Kidney epithelial cell (primary cell): ENCODE results near the gene KIF21A. TPM values are rescaled to one million over a fixed set of nuclear protein-coding genes. Genes with fewer than 3 reads are reported as not detected.

Experiments used
- DNase-seq: peaks from one replicate; pipeline ENCODE4 v3.0.0-alpha.2; 2010; ENCODE audit warnings: low read depth
- H3K27me3 ChIP-seq: 2 replicates; pipeline ENCODE4 v1.6.0; 2011; ENCODE audit warnings: low read length; ENCODE audit not compliant: control insufficient read depth, insufficient read depth
- H3K36me3 ChIP-seq: 2 replicates; pipeline ENCODE4 v1.5.1; 2011; ENCODE audit warnings: low read length; ENCODE audit not compliant: control insufficient read depth, insufficient read depth
- H3K4me3 ChIP-seq: 2 replicates; pipeline ENCODE4 v1.5.1; 2011; ENCODE audit warnings: low read depth, mild to moderate bottlenecking, control low read depth, low read length
- CTCF ChIP-seq: IDR thresholded peaks from 2 replicates; pipeline ENCODE4 v1.5.1; 2011; ENCODE audit warnings: mild to moderate bottlenecking, moderate library complexity, low read length, control low read depth, inconsistent platforms; ENCODE audit not compliant: insufficient read depth, poor library complexity, severe bottlenecking
- total RNA-seq: library from RNA; depleted of rRNA; stranded (reverse); fragments of >200 nt; gene quantifications from 2 replicates; pipeline ENCODE4 v1.2.3, GENCODE V29; 2015

Gene KIF21A
- total RNA-seq, 1 donor from 2014 or later: 17.8 TPM

- Histone ChIP-seq H3K27me3 (no peaks in the 10 kb centered on the region), H3K36me3 (no peaks in the 10 kb centered on the region), H3K4me3 (no peak overlapping the region)
- DNase-seq: no peak
- no peak for TF ChIP-seq CTCF
These were observed 16.1 kb upstream of the KIF21A start for GRCh38 chr12:39459027-39459434.

- DNase-seq: no peak
- TF ChIP-seq CTCF: no peak
- H3K36me3 ChIP-seq: no peaks in the 10 kb centered on the region
- no peaks in the 10 kb centered on the region for H3K27me3 ChIP-seq
- no peak overlapping the region for H3K4me3 ChIP-seq
These were observed 9.1 kb upstream of the KIF21A start for GRCh38 chr12:39451977-39452376.

- DNase-seq: no peak
- no peaks in the 10 kb centered on the region for H3K36me3 ChIP-seq
- no peak overlapping the region for H3K4me3 ChIP-seq
- no peaks in the 10 kb centered on the region for H3K27me3 ChIP-seq
- no peak for TF ChIP-seq CTCF
These were observed 5.1 kb upstream of the KIF21A start for GRCh38 chr12:39448038-39448437.

GRCh38 chr12:39443929-39444209 lies 949 bp upstream of the KIF21A start:
- Histone ChIP-seq H3K36me3 (no peaks in the 10 kb centered on the region), H3K4me3 (peak overlapping the region; percentile 72), H3K27me3 (no peaks in the 10 kb centered on the region)
- no peak for TF ChIP-seq CTCF
- DNase-seq: no peak

- DNase-seq: no peak
These were observed 164 bp downstream of the KIF21A start for GRCh38 chr12:39442831-39443080.

More at GRCh38 chr12:39442831-39443080, 164 bp downstream of the KIF21A start:
- no peaks in the 10 kb centered on the region for H3K27me3 ChIP-seq
- no peaks in the 10 kb centered on the region for H3K36me3 ChIP-seq
- no peak for TF ChIP-seq CTCF
- H3K4me3 ChIP-seq: peak overlapping the region; percentile 72
